Suprapubic skin (tissue), 4 donors: ENCODE data around the gene MS4A12.
"Not testable (repeated sequence)": the region's sequence is repeated elsewhere in the genome, so short reads cannot be mapped to it uniquely, and the experiment has no call there.

Source experiments
- CTCF ChIP-seq, 2 donors: fragments of 200-600 bp in 1 of 2; fragments of 450-650 bp in 1 of 2; sonication (generic) in 1 of 2; IDR thresholded peaks; one replicate each; pipeline ENCODE4 v1.5.1; 2016 to 2019; ENCODE audit warnings: antibody characterized with exemption in 2 of 2, mild to moderate bottlenecking in 1 of 2, moderate library complexity in 1 of 2
- EP300 ChIP-seq: sonication (generic); formaldehyde crosslinking; IDR thresholded peaks from one replicate; pipeline ENCODE4 v1.6.1; 2017; ENCODE audit warnings: antibody characterized with exemption
- POLR2A ChIP-seq, 2 donors: fragments of 450-650 bp; IDR thresholded peaks; one replicate each; pipeline ENCODE4 v1.6.1; 2017; ENCODE audit warnings: antibody characterized with exemption in 2 of 2, mild to moderate bottlenecking in 2 of 2, moderate library complexity in 2 of 2
- POLR2AphosphoS5 ChIP-seq, 3 donors: sonication (generic); formaldehyde crosslinking; IDR thresholded peaks; one replicate each; pipeline ENCODE4 v1.6.1; 2017; ENCODE audit warnings: antibody characterized with exemption in 3 of 3

DNA sequence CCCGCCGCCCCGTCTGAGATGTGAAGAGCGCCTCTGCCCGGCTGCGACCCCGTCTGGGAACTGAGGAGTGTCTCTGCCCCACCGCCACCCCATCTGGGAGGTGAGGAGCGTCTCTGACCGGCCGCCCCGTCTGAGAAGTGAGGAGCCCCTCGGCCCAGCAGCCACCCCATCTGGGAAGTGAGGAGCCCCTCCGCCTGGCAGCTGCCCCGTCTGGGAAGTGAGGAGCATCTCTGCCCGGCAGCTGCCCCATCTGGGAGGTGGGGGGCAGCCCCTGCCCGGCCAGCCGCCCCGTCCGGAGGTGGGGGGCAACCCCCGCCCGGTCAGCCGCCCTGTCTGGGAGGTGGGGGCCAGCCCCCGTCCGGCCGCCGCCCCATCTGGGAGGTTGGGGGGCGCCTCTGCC is 17.6 kb downstream of the MS4A12 start:
- TF ChIP-seq CTCF (IDR thresholded peaks at IDR 0.05); POLR2AphosphoS5 (IDR thresholded peaks at IDR 0.05); POLR2A (IDR thresholded peaks at IDR 0.05); EP300: not testable (repeated sequence)
